HCEC 1CT (cell line): Measurements from ENCODE around the gene PTGES.

ENCODE experiments used
- DNase-seq: peaks from one replicate; pipeline ENCODE4 v3.0.0-alpha.2; 2017

Gene PTGES

DNA sequence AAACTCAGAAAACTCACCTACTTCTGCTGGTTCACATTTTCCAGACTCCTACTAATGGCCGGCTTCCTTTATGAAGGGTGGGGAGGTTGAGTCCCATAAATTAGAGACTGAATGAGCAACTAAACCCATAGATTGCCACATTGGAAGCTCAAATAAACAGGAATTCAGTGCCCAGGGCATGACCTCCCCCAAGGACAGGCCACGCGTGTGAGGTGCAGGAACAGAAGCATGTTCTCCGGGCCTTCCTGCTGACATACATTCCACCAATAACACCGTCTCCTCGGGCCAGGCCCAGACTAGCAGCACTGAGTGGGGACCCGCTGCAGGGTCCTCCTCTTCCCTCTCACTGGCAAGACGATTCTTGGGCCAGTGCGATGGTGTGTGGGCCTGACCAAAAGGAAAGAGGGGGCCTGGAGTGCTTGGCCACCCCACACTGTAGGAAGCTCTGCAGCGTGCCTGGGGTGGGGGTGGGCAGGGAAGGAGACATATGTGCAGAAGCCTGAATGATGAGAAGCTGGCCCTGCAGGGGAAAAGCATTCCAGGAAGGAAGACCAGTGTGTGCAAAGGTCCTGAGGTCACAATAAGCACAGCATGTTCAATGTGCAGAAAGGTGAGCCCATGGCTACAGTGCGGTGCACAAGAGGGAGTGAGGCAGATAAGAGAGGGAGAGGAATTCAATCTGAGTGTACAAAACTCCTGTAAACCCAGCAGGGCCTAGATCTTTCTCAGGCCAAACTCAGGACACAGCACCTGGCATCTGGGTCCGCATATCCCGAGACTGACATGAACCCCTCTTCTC lies 12.0 kb downstream of the PTGES start:
- DNase-seq, result no peak

DNA sequence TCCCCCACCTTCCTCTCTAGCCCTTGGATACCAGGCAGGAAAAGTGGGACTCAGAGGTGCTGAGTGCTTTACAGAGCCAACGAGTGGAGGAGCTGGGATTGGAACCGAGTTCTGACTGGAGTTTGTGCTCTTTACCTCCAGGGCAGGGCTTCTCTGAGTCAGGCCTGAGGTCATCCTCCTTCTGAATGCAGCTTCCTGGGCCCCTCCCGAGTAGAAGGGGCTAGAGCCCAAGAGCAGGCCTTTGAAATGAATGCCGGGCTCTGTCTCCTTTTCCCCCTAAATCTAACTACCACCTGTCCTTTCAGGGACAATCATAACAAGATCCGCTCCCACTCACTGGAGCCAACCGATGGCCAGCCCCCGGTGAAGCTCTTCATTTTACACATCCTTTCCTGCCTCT lies 12.7 kb downstream of the PTGES start:
- no peak for DNase-seq

DNA sequence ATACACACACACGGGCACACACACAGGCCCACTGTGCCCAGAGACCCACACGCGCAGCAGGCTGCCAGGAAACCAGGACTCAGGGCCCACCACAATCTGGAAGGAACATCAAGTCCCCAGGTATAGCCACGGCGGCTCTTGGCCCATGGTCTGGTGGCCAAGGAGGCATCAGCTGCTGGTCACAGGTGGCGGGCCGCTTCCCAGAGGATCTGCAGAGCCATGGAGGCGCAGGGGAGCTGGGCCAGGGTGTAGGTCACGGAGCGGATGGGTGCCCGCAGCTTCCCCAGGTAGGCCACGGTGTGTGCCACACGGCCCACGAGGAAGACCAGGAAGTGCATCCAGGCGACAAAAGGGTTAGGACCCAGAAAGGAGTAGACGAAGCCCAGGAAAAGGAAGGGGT lies 13.4 kb downstream of the PTGES start:
- DNase-seq, result no peak

DNA sequence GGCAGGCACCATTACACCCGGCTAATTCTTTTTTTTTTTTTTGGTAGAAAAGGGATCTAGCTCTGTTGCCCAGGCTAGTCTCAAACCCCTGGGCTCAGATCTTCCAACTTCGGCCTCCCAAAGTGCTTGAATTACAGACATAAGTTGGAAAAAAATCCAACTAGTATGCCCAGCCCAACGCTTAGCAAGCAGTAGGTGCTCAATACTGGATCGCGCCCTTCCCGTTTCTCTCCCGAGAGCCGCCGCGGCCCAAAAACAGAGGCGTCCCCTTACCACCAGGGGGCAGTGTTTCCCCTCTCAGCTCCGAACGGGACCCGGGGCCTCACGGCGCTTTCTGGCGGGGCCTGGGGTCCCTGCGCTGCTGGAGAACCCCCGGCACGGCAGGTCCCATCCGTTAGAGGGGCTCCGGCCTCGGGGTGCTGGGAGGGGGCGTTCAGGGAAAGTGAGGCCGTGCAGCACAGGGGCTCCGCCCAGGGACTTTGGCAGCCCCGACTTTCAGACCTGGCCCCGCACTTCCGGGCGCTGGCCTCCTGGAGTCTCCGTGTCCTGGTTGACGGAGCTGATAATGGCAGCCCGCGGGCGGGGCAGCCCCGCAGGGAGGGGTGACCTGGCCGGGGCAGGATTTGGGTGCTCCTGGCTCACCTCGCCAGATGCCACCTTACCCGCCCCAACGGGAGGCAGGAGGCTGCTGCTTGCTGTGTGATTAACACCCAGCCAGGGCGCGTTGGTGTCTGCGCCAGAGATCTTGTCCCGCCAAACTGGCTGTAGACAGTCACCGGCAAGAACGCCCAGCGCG lies 15.2 kb downstream of the PTGES start:
- peak; percentile 58 for DNase-seq

DNA sequence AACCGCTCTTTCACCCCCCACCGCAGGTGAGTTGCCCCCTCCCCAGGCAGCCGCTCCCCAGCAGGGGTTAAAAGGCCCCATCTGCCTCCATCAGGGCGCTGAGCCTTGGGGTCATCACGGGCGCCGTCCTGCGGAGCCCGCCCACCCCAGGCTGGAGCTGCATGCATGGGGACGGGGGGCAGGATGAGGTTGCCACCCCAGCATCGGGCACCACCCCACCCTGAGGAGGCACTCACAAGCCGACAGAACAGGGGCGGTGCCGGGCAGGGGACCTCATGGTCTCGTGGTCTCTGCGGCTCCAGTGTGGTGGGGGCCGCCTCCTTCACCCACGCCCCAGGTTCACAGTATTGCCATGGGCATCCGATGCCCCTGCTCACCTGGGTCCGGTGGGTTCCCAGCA lies 16.5 kb downstream of the PTGES start:
- DNase-seq, result no peak

DNA sequence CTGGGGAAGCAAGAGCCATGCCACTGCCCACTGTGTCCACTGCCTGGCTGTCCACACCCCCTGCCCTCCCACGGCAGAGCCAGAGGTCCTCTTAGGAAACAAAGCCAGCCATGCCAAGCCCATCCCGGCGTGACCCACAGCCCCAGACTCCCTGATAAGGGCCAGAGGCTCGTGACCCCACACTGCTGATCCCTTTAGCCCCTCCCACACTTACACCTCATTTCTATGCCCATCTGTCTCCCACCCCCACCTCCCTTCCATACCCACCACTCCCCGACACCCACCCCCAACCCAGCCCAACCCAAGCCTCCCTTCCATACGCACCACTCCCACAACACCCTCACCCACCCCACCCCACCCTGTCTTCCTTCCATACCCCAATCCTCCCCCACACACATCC lies 17.3 kb downstream of the PTGES start:
- no peak for DNase-seq

DNA sequence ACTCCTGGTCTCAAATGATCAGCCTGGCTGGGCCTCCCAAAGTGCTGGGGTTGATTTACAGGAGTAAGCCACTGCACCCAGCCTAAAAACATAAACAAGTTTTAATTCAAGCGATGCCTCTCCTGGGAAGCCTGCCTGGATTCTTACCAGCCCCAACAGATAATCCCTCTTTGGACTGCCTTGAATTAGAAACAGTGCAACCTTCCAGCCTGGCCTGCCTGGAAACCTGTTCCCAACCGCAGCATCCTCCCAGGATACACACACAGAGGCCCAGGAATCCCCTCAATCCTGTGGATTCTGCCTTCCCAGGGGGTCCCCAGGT lies 19.2 kb downstream of the PTGES start:
- DNase-seq, result no peak

DNA sequence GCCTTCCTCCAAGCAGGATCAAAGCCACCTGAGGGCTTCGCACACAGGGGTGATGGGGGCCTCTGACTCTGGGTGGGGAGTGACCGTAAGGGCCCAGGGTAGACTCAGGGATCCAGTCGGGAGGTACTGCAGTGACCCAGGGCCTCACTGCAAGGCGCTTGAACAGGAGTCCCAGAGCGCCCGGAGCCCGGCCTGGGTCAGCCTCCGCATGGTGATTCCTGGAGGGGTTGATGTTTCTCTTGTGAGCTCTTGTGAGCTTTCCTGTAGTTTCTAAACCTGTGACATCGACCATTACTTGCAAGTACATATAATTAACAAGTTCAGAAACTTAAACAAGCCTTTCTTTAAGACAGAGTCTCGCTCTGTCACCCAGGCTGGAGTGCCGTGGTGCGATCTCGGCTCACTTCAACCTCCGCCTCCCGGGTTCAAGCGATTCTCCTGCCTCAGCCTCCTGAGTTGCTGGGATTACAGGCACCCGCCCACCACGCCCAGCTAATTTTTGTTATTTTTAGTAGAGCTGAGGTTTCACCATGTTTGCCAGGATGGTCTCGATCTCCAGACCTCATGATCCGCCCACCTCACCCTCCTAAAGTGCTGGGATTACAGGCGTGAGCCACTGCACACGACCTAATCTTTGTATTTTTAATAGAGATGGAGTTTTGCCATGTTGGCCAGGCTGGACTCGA lies 19.8 kb downstream of the PTGES start:
- DNase-seq, result no peak

DNA sequence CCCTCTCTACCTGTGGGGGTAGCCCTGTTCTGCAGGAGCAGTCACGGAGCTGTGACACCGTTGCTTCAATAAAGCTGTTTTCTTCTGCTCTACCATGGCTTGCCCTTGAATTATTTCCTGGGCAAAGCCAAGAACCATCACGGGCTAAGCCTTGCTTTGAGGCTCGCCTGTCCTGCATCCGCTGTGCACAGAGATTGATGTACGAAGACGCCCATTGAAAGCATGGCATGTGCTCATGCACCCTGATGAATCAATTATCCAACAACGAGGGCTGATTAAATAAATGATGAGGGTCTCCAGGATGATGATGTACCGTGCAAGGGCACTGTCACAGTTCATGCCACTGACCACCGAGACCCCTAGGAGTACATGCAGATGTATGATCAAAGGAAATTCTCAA lies 20.7 kb downstream of the PTGES start:
- DNase-seq, result no peak

DNA sequence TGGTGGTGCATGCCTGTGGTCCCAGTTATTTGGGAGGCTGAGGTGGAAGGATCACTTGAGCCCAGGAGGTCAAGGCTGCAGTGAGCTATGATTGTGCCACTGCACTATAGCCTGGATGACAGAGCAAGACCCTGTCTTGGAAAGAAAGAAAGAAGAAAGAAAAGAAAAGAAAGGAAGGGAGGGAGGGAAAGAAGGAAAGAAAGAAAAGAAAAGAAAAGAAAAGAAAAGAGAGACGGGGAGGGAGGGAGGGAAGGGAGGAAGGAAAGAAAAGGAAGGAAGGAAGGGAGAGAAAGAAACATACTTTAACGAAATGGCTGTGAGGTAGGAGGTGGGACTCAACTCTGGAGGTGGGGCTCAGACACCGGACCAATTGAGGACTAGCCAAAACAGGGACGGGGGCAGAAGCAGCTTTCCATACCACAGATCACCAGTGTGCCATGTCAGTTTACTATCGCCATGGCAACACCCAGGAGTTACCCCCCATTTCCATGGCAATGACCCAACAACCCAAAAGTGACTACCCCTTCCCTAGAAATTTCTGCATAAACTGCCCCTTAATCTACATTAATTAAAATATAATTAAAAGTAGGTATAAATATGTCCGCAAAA lies 21.3 kb downstream of the PTGES start:
- DNase-seq, result no peak

DNA sequence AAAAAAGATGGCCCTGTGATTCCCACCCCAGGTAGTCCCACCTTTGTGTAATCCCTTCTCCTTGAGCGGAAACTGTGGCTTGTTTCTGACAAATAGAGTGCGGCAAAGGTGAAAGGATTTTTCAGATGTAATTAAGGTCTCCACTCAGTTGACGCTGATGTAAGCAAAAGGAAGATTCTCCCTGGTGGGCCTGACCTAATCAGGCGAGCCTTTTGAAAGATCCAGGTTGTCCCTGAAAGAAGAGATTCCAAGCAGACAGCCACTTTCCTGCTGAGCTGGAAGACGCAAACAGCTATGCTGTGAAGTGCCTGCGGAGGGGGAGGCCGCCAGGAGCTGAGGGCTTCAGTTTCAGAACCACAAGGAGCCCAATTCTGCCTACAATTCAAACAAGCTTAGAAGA lies 24.1 kb downstream of the PTGES start:
- DNase-seq, result no peak

DNA sequence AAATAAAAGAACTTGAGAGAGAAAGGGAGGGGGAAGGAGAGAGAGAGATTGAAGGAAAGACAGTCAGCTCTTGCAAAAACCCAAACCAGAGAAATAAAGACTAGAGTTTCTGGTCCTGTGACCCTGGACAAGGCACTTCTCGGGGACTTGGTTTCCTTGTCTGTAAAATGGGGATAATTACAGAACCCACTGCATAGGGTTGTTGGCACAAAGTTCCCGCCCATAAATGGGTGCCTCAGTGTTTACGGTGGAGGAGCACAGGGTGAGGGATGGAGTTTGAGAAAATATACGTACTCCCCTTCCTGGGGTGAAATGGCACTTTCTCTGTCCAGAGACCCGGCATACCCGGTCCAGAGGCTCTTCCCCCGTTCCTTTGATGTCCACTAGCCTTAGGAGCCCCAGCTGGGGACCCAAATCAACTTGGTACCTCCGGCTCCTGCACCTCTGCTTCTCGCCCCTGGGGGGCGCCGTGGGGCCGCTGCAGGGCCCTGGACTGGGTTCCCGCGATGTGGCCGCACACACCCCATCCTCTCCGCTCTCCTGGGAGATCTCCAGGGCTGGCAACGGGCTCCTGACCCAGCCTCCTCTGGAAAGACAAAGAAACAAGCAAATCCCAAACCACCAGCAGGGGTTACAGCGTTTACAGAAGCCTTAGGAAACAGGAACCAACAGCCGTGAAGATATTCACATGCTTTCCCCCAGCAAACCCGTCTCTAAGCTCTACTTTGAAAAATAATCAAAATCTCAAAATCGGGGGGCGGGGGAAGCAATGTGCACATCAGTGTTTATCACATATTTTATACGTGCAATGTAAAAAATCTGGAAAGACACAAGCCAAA lies 26.3 kb downstream of the PTGES start:
- DNase-seq, result peak; percentile 77

DNA sequence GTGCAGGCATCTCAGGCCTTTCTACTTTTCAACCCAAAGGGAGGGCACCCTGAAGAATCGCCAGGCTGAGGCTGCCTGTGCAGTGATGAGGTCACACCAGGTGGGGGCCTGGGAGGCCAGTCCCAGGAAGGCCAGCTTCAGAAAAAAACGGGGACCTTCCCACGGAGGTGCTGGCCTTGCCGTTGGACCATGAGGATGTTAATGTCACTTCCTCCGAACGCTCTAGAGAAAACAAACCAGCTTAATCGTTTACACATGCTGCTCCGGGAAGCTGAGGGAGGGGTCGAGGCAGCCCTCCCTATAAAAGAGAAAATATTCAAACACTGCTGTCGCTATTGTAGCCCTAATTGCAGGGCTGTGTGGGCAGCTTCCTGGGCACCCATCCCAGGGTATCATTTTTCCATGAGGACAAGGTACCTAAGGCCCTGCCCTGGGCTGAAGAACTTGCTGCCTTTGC lies 27.0 kb downstream of the PTGES start:
- DNase-seq, result no peak

DNA sequence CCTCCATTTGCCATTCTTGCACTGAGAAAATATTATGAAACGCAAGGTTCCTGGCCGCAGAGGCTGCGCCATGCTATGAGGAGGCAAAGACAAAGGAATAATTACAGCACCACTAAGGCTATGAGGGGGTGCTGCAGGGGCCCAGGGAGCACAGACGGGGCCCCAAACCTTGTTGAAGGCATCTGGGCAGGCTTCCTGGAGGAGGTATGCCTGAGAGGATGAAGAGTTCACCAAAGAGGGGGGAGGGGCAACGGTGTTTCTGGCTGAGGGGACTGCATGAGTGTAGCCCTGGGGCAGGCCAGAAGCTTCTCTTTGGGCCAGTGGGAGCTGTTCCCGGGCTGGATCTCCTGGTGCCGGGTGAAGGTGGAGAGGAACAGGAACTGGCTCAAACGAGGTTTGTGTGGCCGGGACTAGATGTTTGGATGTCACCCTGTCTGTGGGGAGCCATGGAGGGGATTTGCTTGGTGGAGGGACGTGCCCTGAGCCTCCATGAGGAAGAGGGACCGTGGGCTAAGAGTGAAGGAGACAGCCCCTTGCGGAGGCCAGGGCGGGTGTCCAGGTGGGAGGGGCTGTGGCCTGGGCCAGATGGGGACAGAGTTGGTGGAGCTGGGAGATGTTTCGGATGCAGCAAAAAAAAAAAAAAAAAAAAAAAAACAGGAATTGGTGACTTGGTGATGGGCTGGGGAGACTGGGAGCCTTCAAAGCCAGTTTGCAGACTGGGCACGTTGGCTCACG lies 28.2 kb downstream of the PTGES start:
- DNase-seq, result no peak

DNA sequence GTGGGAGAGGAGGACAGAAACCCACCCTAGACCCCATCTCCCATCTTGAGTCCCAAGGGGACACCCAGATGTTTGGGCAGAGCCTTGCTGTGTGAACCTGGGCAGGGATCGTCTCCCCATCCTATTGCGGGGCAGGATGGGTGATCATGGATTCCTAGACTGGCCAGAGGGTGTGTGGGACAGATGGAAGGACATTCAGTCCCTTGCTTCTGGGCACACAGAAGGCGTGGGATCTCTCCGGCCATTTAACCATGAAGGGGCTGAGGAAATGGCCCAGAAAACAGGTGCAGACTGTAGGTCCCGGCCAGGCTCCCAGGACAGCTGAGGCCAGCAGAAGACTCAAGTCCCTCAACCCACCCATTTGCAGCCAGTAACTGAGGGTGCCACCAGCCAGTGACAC lies 29.9 kb downstream of the PTGES start:
- DNase-seq, result no peak

DNA sequence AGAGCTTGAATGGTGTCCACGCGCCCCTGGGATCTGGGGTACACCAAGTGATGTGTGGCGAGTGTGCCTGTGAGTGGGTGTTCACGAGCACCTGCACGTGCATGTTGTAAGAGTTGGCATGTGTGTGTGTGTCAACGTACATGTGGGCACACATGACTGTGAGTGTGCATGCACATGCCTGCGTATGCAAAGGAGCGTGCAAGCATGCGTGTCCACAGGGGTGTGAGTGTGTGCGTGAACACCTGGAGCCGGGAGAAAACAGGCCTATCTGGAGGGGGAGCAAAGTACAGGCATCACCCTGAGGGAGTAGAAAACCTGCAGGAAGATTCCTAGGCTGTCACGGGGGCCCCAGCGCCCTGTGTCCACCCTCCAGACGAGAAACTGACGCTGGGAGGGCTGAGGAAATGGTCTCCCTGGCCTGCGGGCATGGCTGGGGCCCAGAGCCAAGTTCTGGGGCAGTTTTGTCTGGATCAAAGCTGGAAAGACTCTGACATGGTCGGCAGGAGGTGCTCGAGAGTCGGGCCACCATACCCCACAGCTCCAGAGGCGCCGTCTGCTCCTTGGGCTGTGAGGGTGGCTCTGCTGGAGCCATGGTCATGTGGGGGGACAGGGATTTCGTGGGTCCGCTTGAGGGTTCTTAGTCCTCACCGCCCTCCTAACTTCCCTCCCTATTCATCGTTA lies 31.8 kb downstream of the PTGES start:
- no peak for DNase-seq

DNA sequence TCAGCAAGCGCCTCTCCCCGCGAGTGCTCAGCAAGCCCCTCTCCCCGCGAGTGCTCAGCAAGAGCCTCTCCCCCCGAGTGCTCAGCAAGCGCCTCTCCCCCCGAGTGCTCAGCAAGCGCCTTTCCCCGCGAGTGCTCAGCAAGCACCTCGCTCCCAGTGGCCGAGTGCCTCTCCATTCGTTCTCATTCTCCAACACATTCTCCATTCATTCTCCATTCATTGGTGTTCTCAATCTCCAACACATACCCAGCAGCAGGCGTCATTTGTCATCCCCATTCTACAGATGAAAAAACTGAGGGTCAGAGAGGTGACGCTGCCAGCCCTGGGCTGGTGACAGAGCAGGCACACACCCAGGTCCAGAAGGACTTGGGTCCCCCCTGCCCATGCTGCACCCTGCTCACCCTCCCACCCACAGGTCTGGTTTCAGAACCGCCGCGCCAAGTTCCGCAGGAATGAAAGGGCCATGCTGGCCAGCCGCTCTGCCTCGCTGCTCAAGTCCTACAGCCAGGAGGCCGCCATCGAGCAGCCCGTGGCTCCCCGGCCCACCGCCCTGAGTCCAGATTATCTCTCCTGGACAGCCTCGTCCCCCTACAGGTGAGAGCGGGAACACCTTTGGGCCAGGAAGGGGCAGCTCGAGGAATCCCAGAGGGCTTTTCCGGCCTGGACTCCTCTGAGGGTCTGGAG lies 32.5 kb downstream of the PTGES start:
- DNase-seq, result no peak

DNA sequence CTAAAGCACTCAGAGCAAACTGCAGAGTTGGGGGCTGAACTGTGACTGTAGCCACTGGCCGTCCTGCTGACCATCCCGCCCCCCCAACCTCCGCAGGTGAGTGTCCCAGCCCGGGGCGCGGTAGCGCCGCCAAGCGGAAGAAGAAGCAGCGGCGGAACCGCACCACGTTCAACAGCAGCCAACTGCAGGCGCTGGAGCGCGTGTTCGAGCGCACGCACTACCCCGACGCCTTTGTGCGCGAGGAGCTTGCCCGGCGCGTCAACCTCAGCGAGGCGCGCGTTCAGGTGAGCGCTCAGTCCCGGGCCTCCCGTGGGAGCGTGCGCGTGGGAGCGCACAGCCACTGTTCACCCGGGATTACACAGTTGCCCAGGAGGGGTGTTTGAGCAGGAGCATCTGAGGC lies 33.7 kb downstream of the PTGES start:
- no peak for DNase-seq

DNA sequence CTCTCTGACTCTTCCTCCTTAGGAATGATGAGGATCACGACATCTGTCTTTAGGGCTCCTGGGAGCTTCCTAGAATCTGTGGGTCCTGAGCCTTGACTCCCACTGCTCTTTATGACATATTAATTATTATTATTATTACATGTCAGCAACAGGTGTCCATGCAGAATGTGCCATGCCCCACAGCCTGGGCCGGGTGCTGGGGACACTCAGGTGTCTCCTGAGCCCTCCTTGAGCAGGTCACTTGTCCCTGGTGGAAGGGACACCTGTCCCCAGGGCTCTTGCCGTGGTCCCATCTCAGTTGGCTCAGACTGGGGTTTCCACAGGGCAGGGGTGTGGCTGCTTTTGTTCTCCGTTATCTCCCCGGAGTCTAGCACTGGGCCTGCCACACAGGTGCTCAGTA lies 34.2 kb downstream of the PTGES start:
- no peak for DNase-seq

DNA sequence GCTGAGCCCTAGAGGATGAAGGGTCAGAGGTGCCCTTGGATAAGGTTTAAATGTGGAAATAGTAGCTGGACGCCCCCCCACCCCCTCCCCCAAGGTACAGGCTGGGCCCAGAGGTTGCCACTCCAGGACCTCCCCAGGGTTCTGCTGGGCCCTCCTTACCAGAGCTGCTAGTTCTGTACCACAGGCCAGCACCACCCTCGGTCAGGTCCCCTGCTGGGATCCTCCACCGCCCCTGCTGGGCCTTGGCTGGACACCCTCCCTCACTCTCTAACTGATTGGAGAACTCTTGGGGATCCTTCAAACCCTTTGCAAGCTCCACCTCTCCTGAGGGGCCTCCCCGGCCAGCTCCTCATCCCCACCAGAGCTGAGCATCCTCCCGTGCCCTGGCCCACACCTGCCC lies 34.9 kb downstream of the PTGES start:
- DNase-seq, result no peak

DNA sequence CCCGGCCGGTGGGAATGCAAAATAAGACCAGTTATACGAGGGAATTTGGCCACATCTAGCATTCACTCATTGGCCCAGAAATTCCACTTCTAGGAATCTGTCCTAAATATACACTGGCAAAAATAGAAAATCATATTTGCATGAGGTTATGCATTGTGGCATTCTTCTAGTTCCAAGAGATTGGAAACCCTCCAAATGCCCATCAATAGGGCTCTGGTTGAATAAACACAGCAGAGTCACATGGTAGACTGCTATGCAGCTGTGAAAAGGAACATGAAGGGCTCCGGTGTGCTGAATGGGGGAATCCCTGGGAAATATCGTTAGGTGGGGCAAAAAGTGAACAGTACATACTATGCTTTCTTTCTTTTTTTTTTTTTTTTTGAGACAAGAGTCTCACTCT lies 36.8 kb downstream of the PTGES start:
- no peak for DNase-seq
